Measurements from ENCODE around the gene SYCE1L.
"Not testable (repeated sequence)": the region's sequence is repeated elsewhere in the genome, so short reads cannot be mapped to it uniquely, and the experiment has no call there.

The SYCE1L gene

GRCh38 chr16:77172951-77173350, 26.3 kb upstream of the SYCE1L start:
- H3K4me1 ChIP-seq (ENCODE audit: control insufficient read depth, low read depth, low read length), result no peaks in the 10 kb centered on the region
- no peak overlapping the region for H4K5ac ChIP-seq (ENCODE audit: low read length)
- H2BK5ac ChIP-seq (ENCODE audit: low read length), result no peak overlapping the region
- H3K4ac ChIP-seq (ENCODE audit: low read depth, low read length), result no peak overlapping the region
- no peak overlapping the region for H3K4me2 ChIP-seq (ENCODE audit: low read length)
- no peak overlapping the region for H3K18ac ChIP-seq (ENCODE audit: low read length)
- no peaks in the 10 kb centered on the region for H3K79me1 ChIP-seq (ENCODE audit: low read length)
- H2BK15ac ChIP-seq (replicated peaks; ENCODE audit: low read depth), result no peak overlapping the region
- H3K23ac ChIP-seq (ENCODE audit: low read length), result no peak overlapping the region
- H4K8ac ChIP-seq (ENCODE audit: low read depth, low read length), result no peak overlapping the region
- no peak overlapping the region for H3K4me3 ChIP-seq (ENCODE audit: low read length)
- H3K9ac ChIP-seq (ENCODE audit: low read length), result no peak overlapping the region
- no peak overlapping the region for H2BK120ac ChIP-seq (ENCODE audit: low read depth, low read length)
- H3K27ac ChIP-seq (ENCODE audit: low read depth, low read length), result no peak overlapping the region
- no peak for DNase-seq
- no peaks in the 10 kb centered on the region for H3K79me2 ChIP-seq (ENCODE audit: control insufficient read depth, insufficient read depth, low read length)
- no peaks in the 10 kb centered on the region for H3K27me3 ChIP-seq (ENCODE audit: insufficient read depth, low read length, poor library complexity)
- H3K56ac ChIP-seq (ENCODE audit: low read length), result no peak overlapping the region
- no peak overlapping the region for H2AK5ac ChIP-seq (ENCODE audit: low read length)
- H3K36me3 ChIP-seq (ENCODE audit: control insufficient read depth, insufficient read depth, low read length), result no peaks in the 10 kb centered on the region

- no peak overlapping the region for H3K4ac ChIP-seq (ENCODE audit: low read depth, low read length)
- no peak for DNase-seq
- H3K79me2 ChIP-seq (ENCODE audit: control insufficient read depth, insufficient read depth, low read length), result no peaks in the 10 kb centered on the region
- no peak overlapping the region for H4K8ac ChIP-seq (ENCODE audit: low read depth, low read length)
- WGBS (ENCODE audit: extremely low coverage, insufficient coverage, low lambda C conversion rate), result no CpG with 5 or more reads among the region's 1 CpG
- H2AK5ac ChIP-seq (ENCODE audit: low read length), result no peak overlapping the region
- H3K4me1 ChIP-seq (ENCODE audit: control insufficient read depth, low read depth, low read length), result no peaks in the 10 kb centered on the region
- no peaks in the 10 kb centered on the region for H3K36me3 ChIP-seq (ENCODE audit: control insufficient read depth, insufficient read depth, low read length)
- H4K5ac ChIP-seq (ENCODE audit: low read length), result no peak overlapping the region
- no peak overlapping the region for H2BK5ac ChIP-seq (ENCODE audit: low read length)
- H2BK120ac ChIP-seq (ENCODE audit: low read depth, low read length), result no peak overlapping the region
- H3K4me3 ChIP-seq (ENCODE audit: low read length), result no peak overlapping the region
- H3K9ac ChIP-seq (ENCODE audit: low read length), result no peak overlapping the region
- no peak overlapping the region for H2BK15ac ChIP-seq (replicated peaks; ENCODE audit: low read depth)
- no peak overlapping the region for H3K23ac ChIP-seq (ENCODE audit: low read length)
- no peak overlapping the region for H3K27ac ChIP-seq (ENCODE audit: low read depth, low read length)
- H3K79me1 ChIP-seq (ENCODE audit: low read length), result no peaks in the 10 kb centered on the region
- H3K4me2 ChIP-seq (ENCODE audit: low read length), result no peak overlapping the region
- H3K18ac ChIP-seq (ENCODE audit: low read length), result no peak overlapping the region
- H3K56ac ChIP-seq (ENCODE audit: low read length), result no peak overlapping the region
- no peaks in the 10 kb centered on the region for H3K27me3 ChIP-seq (ENCODE audit: insufficient read depth, low read length, poor library complexity)
Observed at GRCh38 chr16:77183137-77183536, 16.1 kb upstream of the SYCE1L start.

- H4K5ac ChIP-seq (ENCODE audit: low read length); H3K4me1 ChIP-seq (ENCODE audit: control insufficient read depth, low read depth, low read length); H2BK15ac ChIP-seq (replicated peaks; ENCODE audit: low read depth); H3K4me2 ChIP-seq (ENCODE audit: low read length); H3K79me2 ChIP-seq (ENCODE audit: control insufficient read depth, insufficient read depth, low read length); H2AK5ac ChIP-seq (ENCODE audit: low read length); H3K79me1 ChIP-seq (ENCODE audit: low read length); H2BK5ac ChIP-seq (ENCODE audit: low read length); H3K27ac ChIP-seq (ENCODE audit: low read depth, low read length); H3K27me3 ChIP-seq (ENCODE audit: insufficient read depth, low read length, poor library complexity); H2BK120ac ChIP-seq (ENCODE audit: low read depth, low read length); H3K4ac ChIP-seq (ENCODE audit: low read depth, low read length); H3K18ac ChIP-seq (ENCODE audit: low read length); H3K36me3 ChIP-seq (ENCODE audit: control insufficient read depth, insufficient read depth, low read length); H3K56ac ChIP-seq (ENCODE audit: low read length); H3K23ac ChIP-seq (ENCODE audit: low read length); H3K4me3 ChIP-seq (ENCODE audit: low read length); H4K8ac ChIP-seq (ENCODE audit: low read depth, low read length); H3K9ac ChIP-seq (ENCODE audit: low read length); DNase-seq: not testable (repeated sequence)
- no CpG with 5 or more reads among the region's 1 CpG for WGBS (ENCODE audit: extremely low coverage, insufficient coverage, low lambda C conversion rate)
Observed at GRCh38 chr16:77186298-77186697, 12.9 kb upstream of the SYCE1L start.

- peak overlapping the region; percentile 83 for H3K27ac ChIP-seq (ENCODE audit: low read depth, low read length)
- peak overlapping the region; percentile 16 for H3K18ac ChIP-seq (ENCODE audit: low read length)
- no peaks in the 10 kb centered on the region for H3K36me3 ChIP-seq (ENCODE audit: control insufficient read depth, insufficient read depth, low read length)
- H3K4me3 ChIP-seq (ENCODE audit: low read length), result peak overlapping the region; percentile 87
- no CpG with 5 or more reads among the region's 19 CpGs for WGBS (ENCODE audit: extremely low coverage, insufficient coverage, low lambda C conversion rate)
- no peak overlapping the region for H3K23ac ChIP-seq (ENCODE audit: low read length)
- H2BK5ac ChIP-seq (ENCODE audit: low read length), result peak overlapping the region; percentile 65
- no peak overlapping the region for H2AK5ac ChIP-seq (ENCODE audit: low read length)
- peak overlapping the region; percentile 64 for H3K4me2 ChIP-seq (ENCODE audit: low read length)
- no peak overlapping the region for H3K4ac ChIP-seq (ENCODE audit: low read depth, low read length)
- H3K4me1 ChIP-seq (ENCODE audit: control insufficient read depth, low read depth, low read length), result peaks cover 3% of the 10 kb centered on the region
- H4K8ac ChIP-seq (ENCODE audit: low read depth, low read length), result no peak overlapping the region
- no peak for DNase-seq
- peaks cover 13% of the 10 kb centered on the region for H3K79me2 ChIP-seq (ENCODE audit: control insufficient read depth, insufficient read depth, low read length)
- H3K79me1 ChIP-seq (ENCODE audit: low read length), result peaks cover 15% of the 10 kb centered on the region
- peak overlapping the region; percentile 88 for H3K9ac ChIP-seq (ENCODE audit: low read length)
- no peaks in the 10 kb centered on the region for H3K27me3 ChIP-seq (ENCODE audit: insufficient read depth, low read length, poor library complexity)
- no peak overlapping the region for H4K5ac ChIP-seq (ENCODE audit: low read length)
- H2BK120ac ChIP-seq (ENCODE audit: low read depth, low read length), result no peak overlapping the region
- H2BK15ac ChIP-seq (replicated peaks; ENCODE audit: low read depth), result no peak overlapping the region
- peak overlapping the region; percentile 97 for H3K56ac ChIP-seq (ENCODE audit: low read length)
Observed at GRCh38 chr16:77190190-77190477, 9.1 kb upstream of the SYCE1L start.

GRCh38 chr16:77190478-77191258, 8.5 kb upstream of the SYCE1L start, which contains the start of gene MON1B:
Gene MON1B, plus strand, starts transcription at chr16:77191190. Its CDS starts 296 bp downstream, at chr16:77191486.
- Histone ChIP-seq H3K56ac (ENCODE audit: low read length) (peak within 1 kb of the TSS; percentile 97), H3K4me3 (ENCODE audit: low read length) (peak within 1 kb of the TSS; percentile 87), H3K23ac (ENCODE audit: low read length) (no peak within 1 kb of the TSS), H4K5ac (ENCODE audit: low read length) (no peak within 1 kb of the TSS), H3K27me3 (ENCODE audit: insufficient read depth, low read length, poor library complexity) (no peaks in the 10 kb centered on the region), H3K36me3 (ENCODE audit: control insufficient read depth, insufficient read depth, low read length) (peaks cover under 1% of the 10 kb centered on the region), H3K79me1 (ENCODE audit: low read length) (peaks cover 15% of the 10 kb centered on the region), H2BK15ac (replicated peaks; ENCODE audit: low read depth) (no peak within 1 kb of the TSS), H2AK5ac (ENCODE audit: low read length) (peak within 1 kb of the TSS; percentile 19), H4K8ac (ENCODE audit: low read depth, low read length) (no peak within 1 kb of the TSS), H3K4me2 (ENCODE audit: low read length) (peak within 1 kb of the TSS; percentile 83), H3K4ac (ENCODE audit: low read depth, low read length) (no peak within 1 kb of the TSS), H2BK5ac (ENCODE audit: low read length) (peak within 1 kb of the TSS; percentile 65), H3K79me2 (ENCODE audit: control insufficient read depth, insufficient read depth, low read length) (peaks cover 13% of the 10 kb centered on the region), H2BK120ac (ENCODE audit: low read depth, low read length) (no peak within 1 kb of the TSS), H3K18ac (ENCODE audit: low read length) (peak within 1 kb of the TSS; percentile 55), H3K9ac (ENCODE audit: low read length) (peak within 1 kb of the TSS; percentile 88), H3K27ac (ENCODE audit: low read depth, low read length) (peak within 1 kb of the TSS; percentile 83), H3K4me1 (ENCODE audit: control insufficient read depth, low read depth, low read length) (peaks cover 3% of the 10 kb centered on the region)
- DNase-seq, result peak; percentile 100
- no CpG with 5 or more reads among the region's 63 CpGs for WGBS (ENCODE audit: extremely low coverage, insufficient coverage, low lambda C conversion rate)
